ENCODE data around the gene PTGIR.
A peak's percentile ranks its signal among the peaks of the same experiment; 100 is the strongest.

The PTGIR gene

GRCh38 chr19:46637224-46637623 is 12.3 kb upstream of the PTGIR start:
- DNase-seq, result no peak

DNA sequence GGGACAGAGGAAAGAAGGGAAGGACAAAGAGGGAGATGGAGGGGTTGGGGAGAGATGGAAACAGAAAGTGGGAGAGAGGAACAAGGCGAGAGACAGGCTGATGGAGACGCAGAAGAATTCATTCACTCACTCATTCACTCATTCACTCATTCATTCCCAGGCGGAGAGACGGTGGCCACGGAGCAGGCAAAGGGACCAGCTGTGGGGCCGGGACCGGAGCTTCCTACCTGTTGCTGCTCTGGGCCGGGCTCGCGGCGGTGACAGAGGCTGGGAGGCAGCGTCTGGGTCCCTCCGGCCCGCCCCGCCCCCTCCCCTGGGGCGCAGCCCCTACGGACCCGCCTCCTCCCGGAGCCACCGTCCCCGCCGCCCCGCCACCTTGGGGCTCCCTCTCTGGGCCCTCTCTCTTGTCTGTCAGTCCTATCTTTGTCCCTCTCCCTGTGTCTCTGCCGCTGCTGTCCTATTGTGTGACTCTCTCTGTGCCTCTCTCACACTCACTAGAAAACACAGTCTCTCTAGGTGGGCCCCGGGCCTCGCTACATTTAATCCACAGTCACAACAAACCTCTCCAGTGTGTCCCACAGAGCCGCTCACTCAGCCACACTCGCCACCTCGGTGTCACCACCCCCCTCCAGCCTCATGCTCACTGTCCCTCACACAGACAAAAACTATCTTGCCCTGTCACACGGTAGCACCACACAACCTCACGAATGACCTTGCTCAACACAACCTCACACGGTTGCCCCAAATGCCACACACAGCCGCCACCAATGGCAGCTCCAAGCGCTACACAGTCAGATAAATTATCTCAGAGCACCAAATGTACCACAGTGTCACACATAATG is 11.3 kb upstream of the PTGIR start, which contains the start of gene GNG8:
GNG8 (minus strand) TSS at position 283 of the 842 bp plus-strand sequence. CDS start 1,520 bp downstream, outside the sequence.
- peak; percentile 73 for DNase-seq

GRCh38 chr19:46634656-46635218 is 9.8 kb upstream of the PTGIR start:
- no peak for DNase-seq

DNA sequence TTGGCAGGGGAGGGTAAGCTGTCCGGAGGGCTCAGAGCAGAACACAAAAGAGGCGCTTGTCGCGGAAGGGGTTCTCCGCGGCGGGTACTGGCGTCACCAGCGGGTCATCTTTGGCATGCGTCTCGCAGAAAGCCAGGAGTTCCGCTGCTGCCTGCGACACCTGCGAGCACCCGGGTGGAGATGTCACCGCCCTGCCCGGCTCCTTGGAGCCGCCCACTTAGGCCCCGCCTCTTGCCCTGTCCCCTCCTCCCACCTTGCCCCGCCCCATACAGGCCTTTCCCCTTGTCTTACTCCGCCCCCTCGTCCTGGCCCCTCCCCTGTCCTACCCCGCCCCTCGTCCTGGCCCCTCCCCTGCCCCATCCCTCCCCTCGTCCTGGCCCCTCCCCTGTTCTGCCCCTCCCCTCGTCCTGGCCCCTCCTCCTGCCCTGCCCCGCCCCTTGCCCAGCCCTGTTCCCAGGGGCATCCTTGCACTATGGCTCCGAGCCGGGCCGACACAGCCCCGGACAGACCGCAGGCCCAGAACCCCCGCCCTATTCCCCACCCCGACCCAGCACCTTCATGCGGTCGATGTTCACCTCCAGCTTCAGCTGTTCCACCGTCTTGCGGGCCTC is 9.3 kb upstream of the PTGIR start:
- DNase-seq, result peak; percentile 96

DNA sequence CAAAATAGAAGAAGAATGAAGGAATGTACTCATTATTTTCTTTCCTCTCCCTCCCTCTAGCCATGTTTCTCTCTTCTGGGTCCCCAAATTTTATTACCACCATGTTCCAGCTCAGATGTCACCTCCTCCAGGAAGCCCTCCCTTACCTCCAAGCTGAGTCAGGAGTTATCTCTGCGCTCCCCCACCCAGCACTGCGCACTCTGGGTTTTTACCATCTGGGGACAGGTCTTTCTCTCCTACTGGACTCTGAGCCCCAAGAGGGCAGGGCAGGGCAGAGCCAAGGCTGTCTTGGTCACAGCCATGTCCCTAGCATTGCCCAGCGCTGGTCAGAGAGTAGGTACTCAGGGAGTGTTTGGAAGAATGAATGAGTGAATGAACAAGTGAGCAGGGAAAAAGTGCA is 8.2 kb upstream of the PTGIR start:
- DNase-seq, result no peak

DNA sequence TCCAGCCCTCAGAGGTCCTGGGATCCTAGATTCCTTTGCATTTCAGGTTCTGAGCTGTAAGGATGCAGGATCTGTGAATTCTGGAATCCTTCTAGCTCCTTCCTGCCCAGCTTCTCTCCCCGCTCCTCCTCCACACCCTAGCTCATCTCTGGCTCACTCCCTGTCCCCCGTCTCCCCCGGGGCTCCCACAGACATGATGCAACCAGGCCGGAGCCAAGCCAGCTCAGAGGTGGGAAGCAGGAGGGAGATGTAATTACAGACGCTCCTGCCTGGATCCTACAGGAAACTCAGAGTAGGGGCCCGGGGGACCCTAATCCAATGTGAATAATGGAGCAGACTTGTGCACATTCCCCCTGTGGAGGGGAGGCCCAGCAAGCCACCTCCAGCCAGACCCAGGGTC is 6.6 kb upstream of the PTGIR start:
- DNase-seq, result no peak

DNA sequence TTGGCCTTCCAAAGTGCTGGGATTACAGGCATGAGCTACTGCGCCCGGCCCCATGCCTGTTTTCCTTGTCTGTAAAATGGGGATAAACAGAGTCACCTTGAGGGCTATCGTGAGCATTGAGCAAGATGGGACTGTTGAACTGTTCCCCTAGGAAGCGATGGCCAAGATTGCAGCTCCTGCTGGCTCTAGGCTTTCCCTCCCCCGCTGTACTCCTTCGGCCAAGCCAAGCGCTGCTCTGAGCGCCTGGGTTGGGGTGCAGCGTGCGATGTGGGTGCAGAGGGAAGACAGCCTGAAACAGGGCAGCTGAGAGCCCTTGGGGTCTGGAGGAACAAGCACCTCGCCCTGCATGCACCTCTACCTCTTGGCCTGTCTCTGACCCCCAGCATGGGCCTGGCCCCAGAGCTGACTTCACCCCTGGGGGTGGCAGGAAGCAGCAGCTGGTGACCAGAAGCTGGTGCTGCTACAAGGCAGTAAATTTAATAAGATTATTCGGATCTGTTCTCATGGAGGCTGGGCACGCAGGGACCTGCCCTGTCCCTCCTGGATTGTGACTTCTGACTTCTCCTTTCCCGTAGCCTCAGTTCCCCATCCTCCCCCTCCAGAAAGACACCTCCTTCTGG is 5.8 kb upstream of the PTGIR start:
- no peak for DNase-seq

- DNase-seq, result peak; percentile 94
These were observed 4.7 kb upstream of the PTGIR start for GRCh38 chr19:46629546-46630025.

DNA sequence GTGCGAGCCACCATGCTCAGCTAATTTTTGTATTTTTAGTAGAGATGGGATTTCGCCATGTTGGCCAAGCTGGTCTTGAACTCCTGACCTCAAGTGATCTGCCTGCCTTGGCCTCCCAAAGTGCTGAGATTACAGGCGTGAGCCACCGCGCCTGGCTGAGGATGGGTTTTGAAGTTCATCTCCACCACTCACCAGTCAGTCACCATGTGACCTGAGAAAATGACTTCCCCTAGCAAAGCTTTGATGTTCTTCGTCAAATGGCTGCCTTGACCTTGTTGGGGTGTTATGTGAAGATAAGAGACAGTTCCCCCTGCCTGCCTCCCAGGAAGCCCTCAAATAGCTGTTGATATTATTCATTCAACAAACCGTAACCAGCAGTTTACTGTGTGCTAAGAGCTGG is 4.1 kb upstream of the PTGIR start:
- DNase-seq, result peak; percentile 82

DNA sequence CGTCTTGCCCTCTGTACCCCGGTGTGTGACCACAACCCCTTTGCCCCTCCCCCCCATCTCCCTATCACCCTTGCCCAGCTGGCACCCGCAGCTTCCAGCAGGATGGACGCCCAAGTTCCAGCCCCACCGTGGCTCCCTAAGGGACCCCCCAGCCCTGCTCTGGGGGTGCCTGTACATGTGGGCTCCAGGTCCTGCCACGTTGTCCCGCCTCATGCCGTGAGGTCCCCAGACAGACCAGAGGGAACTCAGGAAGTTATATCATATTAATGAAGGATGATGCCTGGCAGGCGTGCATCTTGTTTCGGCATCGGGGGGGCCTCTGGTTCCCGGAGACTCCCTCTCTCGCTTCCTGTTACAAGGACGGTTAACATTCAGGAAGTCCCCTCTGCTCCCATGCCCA is 1.6 kb upstream of the PTGIR start:
- DNase-seq, result no peak

DNA sequence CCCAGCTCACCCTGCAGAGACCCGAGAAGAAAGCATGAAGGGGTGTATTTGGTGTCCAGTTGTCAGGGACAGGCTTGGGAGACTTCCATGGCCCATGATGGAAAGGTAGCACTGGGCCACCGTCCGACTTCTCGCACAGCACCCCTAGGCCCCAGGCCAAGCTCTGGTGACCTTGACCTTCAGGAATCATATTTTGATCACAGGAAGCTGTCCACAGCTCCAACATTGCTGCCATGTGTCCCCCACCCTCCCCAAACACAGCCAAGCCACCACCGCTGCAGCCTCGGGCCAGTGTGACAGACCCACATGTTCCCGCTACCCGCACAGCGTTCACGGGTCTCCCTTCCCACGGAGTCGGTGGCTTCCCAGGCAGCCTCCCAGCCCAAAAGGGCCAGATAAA is 842 bp upstream of the PTGIR start:
- no peak for DNase-seq

DNA sequence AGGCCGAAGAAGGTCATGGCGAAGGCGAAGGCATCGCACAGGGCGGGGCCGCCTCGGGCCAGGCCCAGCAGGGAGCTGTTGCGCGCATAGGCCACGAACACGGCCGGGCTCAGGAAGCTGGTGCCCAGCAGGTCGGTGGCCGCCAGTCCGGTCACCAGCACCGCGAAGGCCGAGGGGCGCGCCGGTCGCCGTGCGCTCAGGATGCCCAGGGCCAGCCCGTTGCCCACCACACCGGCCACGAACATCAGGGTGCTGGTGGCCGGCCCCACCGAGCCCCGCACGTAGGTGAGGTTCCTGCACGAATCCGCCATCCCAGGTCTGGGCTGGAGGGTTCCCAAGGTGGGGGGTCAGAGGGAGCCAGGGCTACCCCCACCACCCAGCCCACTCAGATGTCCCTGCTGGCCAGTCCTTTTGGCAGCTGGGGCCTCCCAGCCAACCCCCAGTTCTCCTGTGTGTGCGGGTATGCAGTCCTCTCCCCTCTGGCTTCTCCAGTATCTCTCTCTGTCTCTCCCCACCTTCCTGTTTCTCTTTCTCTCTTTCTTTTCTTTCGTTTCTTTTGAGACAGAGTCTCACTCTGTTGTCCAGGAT is 880 bp downstream of the PTGIR start:
- DNase-seq, result no peak

GRCh38 chr19:46622118-46622446 is 2.8 kb downstream of the PTGIR start:
- DNase-seq, result peak; percentile 25

GRCh38 chr19:46621191-46622117 is 3.4 kb downstream of the PTGIR start:
- no peak for DNase-seq

DNA sequence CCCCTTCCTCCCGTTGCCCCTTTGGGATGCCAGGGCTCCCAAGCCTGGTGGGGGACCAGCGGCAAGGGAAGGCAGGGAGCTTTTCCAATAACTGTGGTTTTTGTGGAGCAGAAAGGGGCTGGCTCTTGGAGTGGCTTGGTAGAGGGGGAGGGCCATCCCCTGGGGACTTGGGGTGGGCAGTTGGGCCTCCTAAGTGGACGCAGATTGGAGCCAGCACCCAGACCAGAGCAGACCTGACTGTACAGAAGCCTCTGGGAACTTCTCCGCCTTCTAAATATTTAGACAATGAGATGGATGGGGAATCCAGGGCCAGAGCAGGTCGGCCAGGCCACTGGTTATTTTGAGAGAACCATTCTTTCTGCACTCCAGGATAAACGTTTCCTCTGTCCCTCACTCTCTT is 4.2 kb downstream of the PTGIR start:
- DNase-seq, result no peak

DNA sequence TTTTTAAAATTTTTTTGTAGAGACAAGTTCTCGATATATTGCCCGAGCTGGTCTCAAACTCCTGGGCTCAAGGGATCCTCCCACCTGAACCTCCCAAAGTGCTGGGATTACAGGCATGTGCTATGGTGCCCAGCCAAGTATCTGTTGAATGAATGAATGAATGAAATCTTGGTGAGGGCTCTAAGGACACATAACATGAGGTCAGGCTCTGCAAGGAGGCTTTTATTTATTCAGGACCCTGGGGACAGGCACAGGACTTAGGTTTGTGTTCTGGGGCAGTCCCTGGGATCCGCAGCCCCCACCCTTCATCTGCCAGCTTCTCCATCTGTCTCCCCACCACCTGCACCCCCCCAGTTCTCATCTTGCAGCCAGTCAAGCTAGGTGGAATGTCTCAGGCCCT is 4.6 kb downstream of the PTGIR start:
- no peak for DNase-seq

DNA sequence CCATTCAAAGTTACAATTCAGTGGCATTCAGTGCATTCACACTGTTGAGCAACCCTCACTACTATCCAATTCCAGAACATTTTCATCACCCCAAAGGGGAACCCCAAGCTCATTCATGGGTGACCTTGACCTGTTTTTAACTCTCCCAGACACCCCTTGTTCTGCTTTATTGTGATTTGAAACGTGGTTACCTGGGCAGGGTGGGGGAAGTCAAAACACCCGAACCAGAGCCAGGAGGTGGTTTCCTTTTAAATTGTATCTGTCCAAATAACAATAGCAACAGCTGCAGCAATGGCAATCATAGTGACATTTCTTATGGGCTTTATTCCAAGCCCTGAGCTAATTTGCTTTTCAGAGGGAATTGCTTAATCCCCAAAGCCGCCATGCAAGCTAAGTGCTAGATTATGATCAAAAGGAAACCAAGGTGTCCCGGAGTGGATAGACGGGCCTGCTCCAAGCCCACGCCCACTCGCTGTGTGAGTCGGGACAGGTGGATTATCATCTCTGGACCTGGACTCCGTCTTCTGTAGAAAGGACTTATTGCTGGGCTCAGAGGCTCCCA is 6.1 kb downstream of the PTGIR start:
- DNase-seq, result no peak

DNA sequence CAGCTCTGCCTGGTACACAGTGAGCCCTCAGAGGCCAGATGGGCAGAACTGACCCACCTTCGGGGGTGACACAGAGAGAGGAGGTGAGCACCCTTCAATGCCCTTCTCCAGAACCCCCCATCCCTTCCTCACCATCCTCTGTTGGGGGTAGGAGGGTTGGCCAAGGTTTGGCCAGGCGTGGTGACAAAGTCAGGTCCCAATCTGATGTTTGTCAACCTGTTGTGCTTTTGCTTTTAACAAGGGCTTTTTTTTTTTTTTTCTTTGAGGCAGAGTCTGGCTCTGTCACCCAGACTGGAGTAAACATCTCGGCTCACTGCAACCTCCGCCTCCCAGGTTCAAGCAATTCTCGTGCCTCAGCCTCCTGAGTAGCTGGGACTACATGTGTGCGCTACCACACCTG is 7.3 kb downstream of the PTGIR start:
- no peak for DNase-seq

GRCh38 chr19:46616631-46617322 is 8.1 kb downstream of the PTGIR start:
- DNase-seq, result peak; percentile 71

GRCh38 chr19:46615966-46616365 is 8.9 kb downstream of the PTGIR start:
- no peak for DNase-seq

DNA sequence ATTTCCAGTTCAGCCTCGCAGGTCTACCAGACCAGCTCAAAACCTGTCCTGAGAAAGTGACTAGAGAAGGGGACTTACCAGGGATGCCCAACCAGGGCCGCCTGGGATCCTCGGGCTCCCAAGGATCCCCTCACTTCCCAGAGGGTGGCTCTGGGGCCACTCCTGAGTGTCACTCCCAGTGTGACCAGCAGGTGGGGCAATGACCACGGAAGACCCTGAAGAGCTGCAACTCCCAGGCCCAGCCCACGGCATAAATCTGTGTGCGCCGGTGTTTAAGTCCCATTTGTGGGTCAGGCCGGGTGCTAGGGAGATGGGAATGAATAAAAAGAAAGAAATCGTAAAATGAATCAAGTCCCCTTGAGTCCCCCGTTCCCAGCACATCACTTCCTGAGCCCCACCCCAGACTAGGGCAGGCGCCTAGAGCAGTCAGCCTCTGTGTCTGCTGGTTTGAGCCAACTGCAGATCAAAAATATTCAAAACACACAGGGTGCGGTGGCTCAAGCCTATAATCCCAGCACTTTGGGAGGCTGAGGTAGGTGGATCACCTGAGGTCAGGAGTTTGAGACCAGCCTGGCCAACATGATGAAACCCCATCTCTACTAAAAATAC is 10.7 kb downstream of the PTGIR start:
- DNase-seq, result peak; percentile 85
